ENCODE results near the gene PEX11G.
"Not testable (repeated sequence)": the region's sequence is repeated elsewhere in the genome, so short reads cannot be mapped to it uniquely, and the experiment has no call there.

PEX11G gene

GRCh38 chr19:7455600-7456296 lies 33.1 kb downstream of the PEX11G start:
- Histone ChIP-seq H4K20me1 (ENCODE audit: low read depth, low read length) (no peaks in the 10 kb centered on the region), H3K27me3 (ENCODE audit: low read length) (no peaks in the 10 kb centered on the region), H3K4me3 (ENCODE audit: insufficient read depth, low read length, poor library complexity, severe bottlenecking) (no peak overlapping the region), H3K27ac (ENCODE audit: low read depth, low read length) (no peak overlapping the region), H3K9ac (ENCODE audit: low read length) (no peak overlapping the region), H3K79me2 (ENCODE audit: insufficient read depth, low read length) (peaks cover 3% of the 10 kb centered on the region), H3K9me3 (ENCODE audit: insufficient read depth, low read length) (no peaks in the 10 kb centered on the region), H3K4me2 (ENCODE audit: low read depth, low read length, poor library complexity, severe bottlenecking) (no peak overlapping the region), H2AFZ (ENCODE audit: low read depth, low read length, severe bottlenecking) (no peak overlapping the region), H3F3A (ENCODE audit: insufficient read depth) (no peaks in the 10 kb centered on the region), H3K9me2 (replicated peaks; ENCODE audit: insufficient read depth, low read length) (peaks cover 7% of the 10 kb centered on the region; the same call in 1 of the 2 replicates), H3K36me3 (ENCODE audit: low read length) (peaks cover 24% of the 10 kb centered on the region)
- no peak for TF ChIP-seq CTCF (IDR thresholded peaks at IDR 0.05; ENCODE audit: insufficient read depth, low read length, poor library complexity, severe bottlenecking)

GRCh38 chr19:7454998-7455397 lies 33.8 kb downstream of the PEX11G start:
- Histone ChIP-seq H3K79me2 (ENCODE audit: insufficient read depth, low read length) (peaks cover 10% of the 10 kb centered on the region), H3K4me3 (ENCODE audit: insufficient read depth, low read length, poor library complexity, severe bottlenecking) (no peak overlapping the region), H3K27me3 (ENCODE audit: low read length) (no peaks in the 10 kb centered on the region), H3K9me3 (ENCODE audit: insufficient read depth, low read length) (no peaks in the 10 kb centered on the region), H4K20me1 (ENCODE audit: low read depth, low read length) (no peaks in the 10 kb centered on the region), H3K36me3 (ENCODE audit: low read length) (peaks cover 32% of the 10 kb centered on the region), H3K27ac (ENCODE audit: low read depth, low read length) (no peak overlapping the region), H3F3A (ENCODE audit: insufficient read depth) (no peaks in the 10 kb centered on the region), H3K4me2 (ENCODE audit: low read depth, low read length, poor library complexity, severe bottlenecking) (no peak overlapping the region), H3K9ac (ENCODE audit: low read length) (no peak overlapping the region), H2AFZ (ENCODE audit: low read depth, low read length, severe bottlenecking) (no peak overlapping the region), H3K9me2 (replicated peaks; ENCODE audit: insufficient read depth, low read length) (peaks cover 7% of the 10 kb centered on the region; the same call in 1 of the 2 replicates)
- TF ChIP-seq CTCF (IDR thresholded peaks at IDR 0.05; ENCODE audit: insufficient read depth, low read length, poor library complexity, severe bottlenecking): no peak
- TF ChIP-seq EZH2phosphoT487 (conservative IDR thresholded peaks at IDR 0.05; ENCODE audit: low read length): no peak

- Histone ChIP-seq H2AFZ (ENCODE audit: low read depth, low read length, severe bottlenecking) (no peak overlapping the region), H3K27me3 (ENCODE audit: low read length) (no peaks in the 10 kb centered on the region), H3K9me2 (replicated peaks; ENCODE audit: insufficient read depth, low read length) (peaks cover 7% of the 10 kb centered on the region; the same call in 1 of the 2 replicates), H3K4me3 (ENCODE audit: insufficient read depth, low read length, poor library complexity, severe bottlenecking) (no peak overlapping the region), H3K36me3 (ENCODE audit: low read length) (peaks cover 32% of the 10 kb centered on the region), H3K79me2 (ENCODE audit: insufficient read depth, low read length) (peaks cover 10% of the 10 kb centered on the region), H3K9me3 (ENCODE audit: insufficient read depth, low read length) (no peaks in the 10 kb centered on the region), H3F3A (ENCODE audit: insufficient read depth) (peaks cover 9% of the 10 kb centered on the region; the same call in 1 of the 2 replicates), H3K9ac (ENCODE audit: low read length) (no peak overlapping the region), H4K20me1 (ENCODE audit: low read depth, low read length) (no peaks in the 10 kb centered on the region), H3K4me2 (ENCODE audit: low read depth, low read length, poor library complexity, severe bottlenecking) (no peak overlapping the region), H3K27ac (ENCODE audit: low read depth, low read length) (no peak overlapping the region)
- TF ChIP-seq EZH2phosphoT487 (conservative IDR thresholded peaks at IDR 0.05; ENCODE audit: low read length) (no peak), CTCF (IDR thresholded peaks at IDR 0.05; ENCODE audit: insufficient read depth, low read length, poor library complexity, severe bottlenecking) (no peak)
Observed at GRCh38 chr19:7450243-7451223, 38.3 kb downstream of the PEX11G start.

GRCh38 chr19:7449391-7450070 lies 39.3 kb downstream of the PEX11G start:
- peaks cover 10% of the 10 kb centered on the region for H3K79me2 ChIP-seq (ENCODE audit: insufficient read depth, low read length)
- H3K4me2 ChIP-seq (ENCODE audit: low read depth, low read length, poor library complexity, severe bottlenecking); H2AFZ ChIP-seq (ENCODE audit: low read depth, low read length, severe bottlenecking); H3K9ac ChIP-seq (ENCODE audit: low read length); H3K27me3 ChIP-seq (ENCODE audit: low read length); H3K9me3 ChIP-seq (ENCODE audit: insufficient read depth, low read length); H3K27ac ChIP-seq (ENCODE audit: low read depth, low read length); H4K20me1 ChIP-seq (ENCODE audit: low read depth, low read length); H3K4me3 ChIP-seq (ENCODE audit: insufficient read depth, low read length, poor library complexity, severe bottlenecking); H3F3A ChIP-seq (ENCODE audit: insufficient read depth); H3K9me2 ChIP-seq (replicated peaks; ENCODE audit: insufficient read depth, low read length): not testable (repeated sequence)
- H3K36me3 ChIP-seq (ENCODE audit: low read length): peaks cover 27% of the 10 kb centered on the region

All from SU-DHL-6 (cell line).